HEK293 (cell line): ENCODE data around the gene VSTM2B.
A peak's percentile ranks its signal among the peaks of the same experiment; 100 is the strongest.

Experiments used
- CTCF ChIA-PET: fragments of 350-600 bp; formaldehyde crosslinking; extraction: SDS; loops from one replicate; lab custom pipeline; 2021; ENCODE audit warnings: antibody characterized with exemption; lab: Yijun Ruan, JAX
- POLR2A ChIA-PET: fragments of 300-600 bp; formaldehyde crosslinking; extraction: SDS; loops from one replicate; lab custom pipeline; 2020; ENCODE audit warnings: antibody characterized with exemption, inconsistent platforms; lab: Yijun Ruan, JAX
- H3K27ac ChIP-seq: fragments of 200-500 bp; sonication (Bioruptor generic); 2 replicates; pipeline ENCODE4 v1.5.1; 2014; ENCODE audit warnings: low read depth, low read length, control low read depth, inconsistent platforms; ENCODE audit errors: extremely low read depth
- H3K36me3 ChIP-seq, 2 experiments: fragments of 200-500 bp in 1 of 2; sonication (Bioruptor generic) in 1 of 2; 1 replicate in 1 of 2; 2 replicates in 1 of 2; pipeline ENCODE4 v1.5.1; 2014 to 2017; ENCODE audit warnings: inconsistent platforms in 2 of 2, low read length in 2 of 2; ENCODE audit not compliant: control insufficient read depth in 2 of 2, insufficient read depth in 1 of 2
- H3K4me1 ChIP-seq: fragments of 200-500 bp; sonication (Bioruptor generic); 2 replicates; pipeline ENCODE4 v1.5.1; 2014; ENCODE audit warnings: mild to moderate bottlenecking, low read length, inconsistent platforms; ENCODE audit not compliant: control insufficient read depth, insufficient read depth
- H3K4me3 ChIP-seq: 2 replicates; pipeline ENCODE4 v1.5.1; 2011; ENCODE audit warnings: low read depth, mild to moderate bottlenecking, control low read depth, low read length, moderate library complexity
- H3K9me3 ChIP-seq: fragments of 200-500 bp; sonication (Bioruptor generic); 2 replicates; pipeline ENCODE4 v1.5.1; 2014; ENCODE audit warnings: low read depth, low read length, inconsistent platforms; ENCODE audit not compliant: control insufficient read depth, insufficient read depth
- GLIS1 ChIP-seq: fragments of 450-650 bp; formaldehyde crosslinking; IDR thresholded peaks from 2 replicates; pipeline ENCODE4 v1.5.1; 2016; ENCODE audit warnings: missing biosample characterization, missing genetic modification characterization
- PATZ1 ChIP-seq: fragments of 450-650 bp; formaldehyde crosslinking; IDR thresholded peaks from 2 replicates; pipeline ENCODE4 v1.5.1; 2016; ENCODE audit warnings: missing biosample characterization, missing genetic modification characterization
- PRDM2 ChIP-seq: fragments of 450-650 bp; formaldehyde crosslinking; IDR thresholded peaks from 2 replicates; pipeline ENCODE4 v1.5.1; 2016; ENCODE audit warnings: missing biosample characterization, missing genetic modification characterization, borderline replicate concordance
- TSHZ1 ChIP-seq: fragments of 450-650 bp; formaldehyde crosslinking; IDR thresholded peaks from 2 replicates; pipeline ENCODE4 v1.5.1; 2016; ENCODE audit warnings: missing biosample characterization, missing genetic modification characterization, borderline replicate concordance
- ZBTB48 ChIP-seq: fragments of 450-650 bp; formaldehyde crosslinking; IDR thresholded peaks from 2 replicates; pipeline ENCODE4 v1.5.1; 2016; ENCODE audit warnings: missing biosample characterization, missing genetic modification characterization
- ZFP37 ChIP-seq: fragments of 450-650 bp; formaldehyde crosslinking; IDR thresholded peaks from 2 replicates; pipeline ENCODE4 v1.5.1; 2016; ENCODE audit warnings: missing biosample characterization, missing genetic modification characterization
- ZFP41 ChIP-seq: fragments of 450-650 bp; formaldehyde crosslinking; IDR thresholded peaks from 2 replicates; pipeline ENCODE4 v1.5.1; 2016; ENCODE audit warnings: missing biosample characterization, missing genetic modification characterization, borderline replicate concordance
- ZFP69B ChIP-seq: fragments of 450-650 bp; formaldehyde crosslinking; IDR thresholded peaks from 2 replicates; pipeline ENCODE4 v1.5.1; 2016; ENCODE audit warnings: missing biosample characterization, missing genetic modification characterization
- ZNF157 ChIP-seq: fragments of 450-650 bp; formaldehyde crosslinking; IDR thresholded peaks from 2 replicates; pipeline ENCODE4 v1.5.1; 2016; ENCODE audit warnings: missing biosample characterization, missing genetic modification characterization
- ZNF23 ChIP-seq: fragments of 450-650 bp; formaldehyde crosslinking; IDR thresholded peaks from 2 replicates; pipeline ENCODE4 v1.5.1; 2016; ENCODE audit warnings: missing biosample characterization, missing genetic modification characterization, borderline replicate concordance
- ZNF239 ChIP-seq: fragments of 450-650 bp; formaldehyde crosslinking; IDR thresholded peaks from 2 replicates; pipeline ENCODE4 v1.5.1; 2016; ENCODE audit warnings: missing biosample characterization, missing genetic modification characterization
- ZNF248 ChIP-seq: fragments of 450-650 bp; formaldehyde crosslinking; IDR thresholded peaks from 2 replicates; pipeline ENCODE4 v1.5.1; 2017; ENCODE audit warnings: missing biosample characterization, missing genetic modification characterization
- ZNF266 ChIP-seq: fragments of 450-650 bp; formaldehyde crosslinking; IDR thresholded peaks from 2 replicates; pipeline ENCODE4 v1.5.1; 2016; ENCODE audit warnings: missing biosample characterization, missing genetic modification characterization, low read depth
- ZNF324 ChIP-seq: fragments of 450-650 bp; formaldehyde crosslinking; IDR thresholded peaks from 2 replicates; pipeline ENCODE4 v1.5.1; 2016; ENCODE audit warnings: missing biosample characterization, missing genetic modification characterization
- ZNF600 ChIP-seq: fragments of 450-650 bp; formaldehyde crosslinking; IDR thresholded peaks from 2 replicates; pipeline ENCODE4 v1.5.1; 2016; ENCODE audit warnings: missing biosample characterization, missing genetic modification characterization
- ZNF623 ChIP-seq: fragments of 450-650 bp; formaldehyde crosslinking; IDR thresholded peaks from 2 replicates; pipeline ENCODE4 v1.5.1; 2016; ENCODE audit warnings: missing biosample characterization, missing genetic modification characterization
- ZNF624 ChIP-seq: fragments of 450-650 bp; formaldehyde crosslinking; IDR thresholded peaks from 2 replicates; pipeline ENCODE4 v1.5.1; 2017; ENCODE audit warnings: missing biosample characterization, missing genetic modification characterization
- ZNF670 ChIP-seq: fragments of 450-650 bp; formaldehyde crosslinking; IDR thresholded peaks from 2 replicates; pipeline ENCODE4 v1.5.1; 2016; ENCODE audit warnings: missing biosample characterization, missing genetic modification characterization, low read depth
- ZNF776 ChIP-seq: fragments of 450-650 bp; formaldehyde crosslinking; IDR thresholded peaks from 2 replicates; pipeline ENCODE4 v1.5.0; 2017; ENCODE audit warnings: missing biosample characterization, missing genetic modification characterization, borderline replicate concordance
- ZXDB ChIP-seq: fragments of 450-650 bp; formaldehyde crosslinking; IDR thresholded peaks from 2 replicates; pipeline ENCODE4 v1.5.1; 2016; ENCODE audit warnings: missing biosample characterization, missing genetic modification characterization

The VSTM2B gene

GRCh38 chr19:29583196-29583999 lies 57.6 kb downstream of the VSTM2B start (continued):
- TF ChIP-seq PATZ1 (tag by site-specific recombination) (peak; percentile 54; the same call in 1 of the 2 replicates), ZFP37 (tag by site-specific recombination) (no peak), ZFP69B (tag by site-specific recombination) (peak; percentile 91), ZNF600 (tag by site-specific recombination) (peak; percentile 51), ZNF239 (tag by site-specific recombination) (no peak), ZNF324 (tag by site-specific recombination) (peak; percentile 57; the same call in 1 of the 2 replicates), ZNF670 (tag by site-specific recombination) (no peak)

GRCh38 chr19:29586401-29586800 lies 60.6 kb downstream of the VSTM2B start:
- CTCF ChIA-PET = interaction anchor here (0.8 to 1.3 kb wide), 4 partner anchors 10 to 130 kb away, joined by 3 to 6 read pairs (median 4); no protein-coding TSS in a partner anchor
- Histone ChIP-seq H3K27ac (no peak overlapping the region), H3K4me1 (peaks cover 18% of the 10 kb centered on the region), H3K9me3 (peaks cover 2% of the 10 kb centered on the region), H3K36me3 (no peaks in the 10 kb centered on the region), H3K4me3 (no peak overlapping the region)
- POLR2A ChIA-PET = no interaction called here
- TF ChIP-seq TSHZ1 (tag by site-specific recombination) = no peak

- CTCF ChIA-PET = interaction anchor here (0.6 to 1.3 kb wide), 6 partner anchors 9 to 113 kb away, joined by 3 to 6 read pairs (median 3); no protein-coding TSS in a partner anchor
- H3K4me3 ChIP-seq = no peak overlapping the region
- no peaks in the 10 kb centered on the region for H3K36me3 ChIP-seq
- H3K4me1 ChIP-seq = peaks cover 18% of the 10 kb centered on the region
- POLR2A ChIA-PET = interaction anchor here (1.0 to 1.2 kb wide), 2 partner anchors 19 to 59 kb away, joined by 3 to 10 read pairs; partner anchors contain the start of gene POP4
- H3K9me3 ChIP-seq = peaks cover 2% of the 10 kb centered on the region
- no peak overlapping the region for H3K27ac ChIP-seq
- 0 out of 2 replicates have a peak, but pooled peaks have one; percentile 31 for TF ChIP-seq ZNF266 (tag by site-specific recombination)
- TF ChIP-seq ZNF776 (tag by site-specific recombination) = peak; percentile 59; the same call in 1 of the 2 replicates
- no peak for TF ChIP-seq GLIS1 (tag by site-specific recombination)
- TF ChIP-seq ZXDB (tag by site-specific recombination) = no peak
- TF ChIP-seq ZFP41 (tag by site-specific recombination) = no peak
- TF ChIP-seq ZNF624 (tag by site-specific recombination) = peak; percentile 23; the same call in 1 of the 2 replicates
- 0 out of 2 replicates have a peak, but pooled peaks have one; percentile 40 for TF ChIP-seq ZNF23
- no peak for TF ChIP-seq ZNF623
- peak; percentile 73; the same call in 1 of the 2 replicates for TF ChIP-seq PRDM2
- peak; percentile 7; the same call in 1 of the 2 replicates for TF ChIP-seq ZNF157 (tag by site-specific recombination)
- TF ChIP-seq ZNF248 (tag by site-specific recombination) = no peak
- 0 out of 2 replicates have a peak, but pooled peaks have one; percentile 10 for TF ChIP-seq ZBTB48 (tag by site-specific recombination)
Measured at GRCh38 chr19:29587059-29587458, 61.3 kb downstream of the VSTM2B start.
